GM19043 (cell line): ENCODE data around the gene SLC6A8.
"Not testable (repeated sequence)": the region's sequence is repeated elsewhere in the genome, so short reads cannot be mapped to it uniquely, and the experiment has no call there.

Source experiments
- ATAC-seq: cut with Tn5 transposase; IDR thresholded peaks from one replicate; pipeline ENCODE4 v1.9.1; 2021; ENCODE audit warnings: low read depth; ENCODE audit not compliant: unreplicated experiment

The SLC6A8 gene

DNA sequence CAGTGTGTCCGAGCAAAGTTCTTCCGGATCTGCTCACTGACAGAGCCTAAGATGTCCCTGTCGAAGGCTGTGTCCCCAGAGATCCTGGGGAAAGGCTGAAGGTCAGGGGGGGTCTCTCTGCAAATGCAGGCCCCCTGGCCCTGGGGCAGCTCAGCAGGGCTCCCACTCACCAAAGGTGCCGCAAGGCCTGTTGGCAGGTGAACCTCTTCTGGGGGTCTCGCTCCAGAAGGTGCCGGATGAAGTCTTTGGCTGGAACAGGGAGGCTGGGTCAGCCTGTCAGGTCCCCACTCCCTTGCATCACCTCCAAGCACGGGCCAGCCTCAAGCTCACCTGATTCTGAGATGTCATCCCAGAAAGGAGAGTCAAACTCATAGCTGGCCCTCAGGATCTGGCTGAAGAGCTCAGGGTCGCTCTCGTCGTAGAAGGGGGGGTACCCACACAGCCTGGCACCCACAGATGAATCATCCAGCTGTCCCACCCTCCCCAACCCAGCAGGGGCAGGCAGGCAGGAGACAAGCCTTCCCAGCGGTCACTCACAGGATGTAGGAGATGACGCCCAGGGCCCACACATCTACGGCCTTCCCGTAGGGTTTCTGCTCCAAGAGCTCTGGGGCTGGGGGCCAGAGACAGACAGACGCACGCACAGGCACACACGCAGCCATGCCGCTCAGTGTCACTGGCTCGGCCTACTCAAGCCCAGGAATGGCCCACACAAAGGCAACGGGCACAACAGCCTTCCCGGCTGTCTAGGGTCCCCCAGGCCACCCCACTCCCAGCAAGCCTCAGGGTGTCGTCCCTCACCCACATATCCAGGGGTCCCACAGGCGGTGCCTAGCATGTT lies 16.8 kb upstream of the SLC6A8 start:
- no peak for ATAC-seq

DNA sequence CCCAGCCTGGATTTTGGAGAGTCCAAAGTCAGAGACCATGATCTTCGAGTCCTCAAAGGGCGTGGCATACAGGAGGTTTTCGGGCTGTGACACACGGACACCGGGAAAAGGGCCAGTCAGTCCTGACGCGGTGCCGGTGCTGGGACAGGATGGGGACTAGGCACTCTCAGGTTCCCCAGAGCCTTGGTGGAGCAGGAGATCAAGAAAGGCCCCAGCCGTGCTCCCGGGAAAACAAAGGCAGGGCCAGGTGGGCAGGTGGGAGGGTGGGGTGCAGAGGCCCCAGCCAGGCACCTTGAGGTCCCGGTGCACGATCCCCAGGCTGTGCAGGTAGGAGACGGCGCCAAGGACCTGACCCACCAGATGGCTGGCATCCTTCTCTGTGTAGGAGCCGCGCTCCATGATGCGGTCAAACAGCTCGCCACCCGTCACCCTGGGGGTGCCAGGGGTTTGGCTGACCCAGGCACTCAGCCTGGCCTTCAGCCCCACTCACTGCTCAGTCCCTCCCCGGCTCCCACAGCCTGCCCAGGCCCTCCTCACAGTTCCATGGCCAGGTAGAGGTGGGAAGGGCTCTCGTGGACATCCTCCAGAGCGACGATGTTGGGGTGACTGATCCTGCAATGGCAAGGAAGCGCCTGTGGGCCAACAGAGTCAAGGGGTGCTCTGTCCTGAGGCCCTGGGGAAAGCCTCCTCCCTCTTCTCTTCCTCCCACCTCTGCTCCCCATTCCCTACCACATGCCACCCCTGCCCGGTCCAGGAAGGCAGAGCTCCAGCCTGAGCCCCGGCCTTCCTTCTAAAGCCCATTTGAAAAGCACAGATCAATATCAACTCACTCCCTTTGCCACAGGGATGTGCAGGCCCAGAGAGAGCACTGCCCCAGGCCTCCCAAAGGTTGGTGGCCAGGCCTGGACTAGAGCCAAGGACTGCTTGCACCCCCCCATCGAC lies 15.9 kb upstream of the SLC6A8 start:
- ATAC-seq = no peak

DNA sequence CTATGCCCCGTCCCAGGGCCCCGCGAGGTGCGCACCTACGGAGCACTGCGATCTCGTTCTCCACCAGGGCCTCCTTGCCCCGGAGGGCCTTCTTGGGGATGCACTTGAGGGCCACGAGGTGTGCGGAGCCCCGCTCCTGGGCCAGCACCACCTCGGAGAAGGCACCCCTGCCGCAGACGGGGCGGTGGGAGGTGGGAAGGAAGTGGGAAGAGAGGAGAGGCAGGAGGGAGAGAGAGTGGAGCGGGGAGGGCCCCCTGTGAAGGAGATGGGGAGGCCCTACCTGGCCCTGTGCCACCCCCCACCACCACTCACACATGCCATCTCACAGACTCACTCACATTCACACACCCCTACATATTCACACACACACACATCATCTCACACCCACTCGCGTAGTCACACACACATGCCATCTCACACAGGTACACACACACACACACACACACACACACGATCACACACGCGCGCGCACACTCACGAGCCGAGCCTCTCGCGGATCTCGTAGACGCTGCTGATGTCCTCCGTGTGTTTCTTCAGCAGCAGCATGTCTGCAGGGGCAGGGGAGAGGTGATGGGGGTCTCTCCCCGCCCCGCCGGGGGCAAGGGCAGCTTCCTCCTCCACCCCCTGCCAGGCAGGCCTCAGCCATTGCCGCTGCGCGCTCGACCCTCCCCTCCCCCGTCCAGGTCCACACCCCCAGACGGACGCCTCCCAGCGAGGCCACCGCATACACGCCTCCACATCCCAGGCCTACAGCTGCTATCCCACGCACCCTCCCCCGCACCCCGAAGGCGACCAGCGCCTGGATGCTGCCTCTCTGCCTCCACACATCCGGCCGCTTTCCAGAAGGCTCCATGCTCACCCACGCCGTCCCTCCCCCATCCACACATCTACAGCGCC lies 14.9 kb upstream of the SLC6A8 start:
- ATAC-seq = no peak

DNA sequence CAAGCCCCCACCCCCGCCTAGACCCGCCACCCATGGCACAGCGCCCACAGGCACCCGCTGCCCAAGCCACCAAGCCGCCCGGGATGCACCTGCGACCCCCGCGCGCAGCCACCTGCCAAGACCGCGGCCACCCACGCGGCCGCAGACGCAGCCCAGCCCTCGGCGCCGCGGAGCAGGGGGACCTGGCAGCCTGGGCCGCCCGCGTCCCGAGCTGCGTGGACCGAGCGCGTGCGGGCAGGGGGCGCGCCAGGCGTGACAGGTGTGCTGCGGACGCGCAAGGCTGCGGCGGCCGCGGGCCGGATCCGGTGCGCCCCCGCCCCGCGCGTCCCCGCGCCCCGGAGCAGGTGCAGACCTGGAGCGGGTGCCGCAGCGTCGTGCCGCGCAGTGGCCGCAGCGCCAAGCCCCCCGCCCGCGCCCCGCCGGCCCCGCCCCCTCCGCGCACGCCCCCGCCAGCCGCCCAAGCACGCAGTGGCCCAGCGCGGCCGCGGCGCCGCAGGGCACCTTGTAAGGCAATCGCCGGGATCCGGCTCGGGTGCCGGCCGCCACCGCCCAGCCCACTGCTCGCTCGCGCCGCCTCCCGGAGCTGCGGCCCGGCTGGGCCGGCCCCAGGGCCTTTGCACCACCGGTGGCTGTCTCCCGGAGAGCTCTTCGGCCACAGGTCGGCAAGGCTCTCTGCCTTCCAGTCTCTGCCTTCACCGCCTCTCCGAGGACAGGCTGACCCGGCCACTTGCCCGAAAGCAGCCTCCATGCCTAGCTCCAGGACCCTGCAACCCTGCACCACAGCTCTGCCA lies 14.1 kb upstream of the SLC6A8 start, which contains the start of gene PNCK:
Gene PNCK (minus strand): TSS at position 386 of the 791 bp plus-strand sequence. CDS start 737 bp downstream, outside the sequence.
- ATAC-seq = no peak

DNA sequence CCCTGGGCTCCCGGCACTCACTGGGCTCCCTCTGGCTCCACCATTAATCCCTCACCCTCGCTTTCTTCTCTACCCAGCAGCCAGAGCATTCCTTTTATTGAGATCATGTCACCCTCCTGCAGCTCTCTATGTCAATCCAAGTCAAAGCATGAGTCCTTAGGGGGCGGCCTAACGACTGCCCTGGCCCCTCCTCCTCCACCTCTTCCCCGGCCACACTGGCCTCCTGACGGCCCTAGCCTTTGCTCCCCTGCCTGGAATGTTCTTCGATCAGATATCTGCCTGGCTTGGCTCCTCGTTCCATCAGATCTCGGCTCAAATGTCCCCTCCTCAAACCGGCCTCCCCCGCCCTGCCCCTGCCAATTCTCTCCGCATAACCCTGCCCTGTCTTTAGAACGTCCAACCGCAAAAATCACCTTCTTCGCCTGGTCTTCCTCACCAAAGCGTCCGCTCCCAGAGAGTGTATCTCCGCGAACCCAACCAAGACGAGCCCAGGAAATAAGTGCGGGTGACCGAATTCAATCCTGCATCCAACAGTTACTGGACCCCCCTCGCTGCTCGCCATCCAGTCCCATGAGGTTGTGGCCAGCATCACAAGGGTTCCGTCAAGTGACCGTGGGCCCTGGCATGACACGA lies 13.4 kb upstream of the SLC6A8 start:
- no peak for ATAC-seq

DNA sequence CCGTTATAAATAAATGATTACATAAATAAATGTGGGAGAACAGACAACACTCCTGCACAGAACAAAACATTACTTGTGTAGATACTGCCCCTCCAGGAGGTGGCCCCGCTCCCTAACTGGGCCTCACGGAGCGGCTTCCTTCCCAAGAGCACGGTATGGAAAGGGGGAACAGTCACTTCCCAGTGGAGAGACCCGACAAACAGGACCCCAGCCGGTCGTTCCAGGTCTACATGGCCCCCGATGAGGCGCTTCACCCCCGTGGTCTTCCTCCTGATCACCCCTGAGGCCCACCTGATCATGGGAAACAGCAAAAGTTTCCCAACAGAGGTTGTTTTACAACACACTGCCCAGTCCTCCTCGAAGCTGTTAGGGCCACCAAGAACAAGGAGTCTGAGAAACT lies 6.6 kb upstream of the SLC6A8 start:
- ATAC-seq = no peak

DNA sequence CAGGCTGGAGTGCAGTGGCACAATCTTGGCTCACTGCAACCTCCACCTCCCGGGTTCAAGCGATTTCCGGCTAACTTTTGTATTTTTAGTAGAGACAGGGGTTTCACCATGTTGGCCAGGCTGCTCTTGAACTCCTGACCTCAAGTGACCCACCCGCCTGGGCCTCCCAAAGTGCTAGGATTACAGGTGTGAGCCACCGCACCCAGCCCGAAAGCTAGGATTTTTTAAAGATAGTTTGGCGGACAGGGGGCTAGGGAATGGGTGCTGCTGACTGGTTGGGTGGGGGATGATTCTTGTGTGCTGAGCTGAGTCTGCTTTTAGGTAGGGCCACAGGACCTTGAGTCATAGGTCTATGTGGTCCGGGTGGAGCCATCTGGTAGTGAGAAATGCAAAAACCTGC lies 4.2 kb upstream of the SLC6A8 start:
- ATAC-seq = not testable (repeated sequence)

DNA sequence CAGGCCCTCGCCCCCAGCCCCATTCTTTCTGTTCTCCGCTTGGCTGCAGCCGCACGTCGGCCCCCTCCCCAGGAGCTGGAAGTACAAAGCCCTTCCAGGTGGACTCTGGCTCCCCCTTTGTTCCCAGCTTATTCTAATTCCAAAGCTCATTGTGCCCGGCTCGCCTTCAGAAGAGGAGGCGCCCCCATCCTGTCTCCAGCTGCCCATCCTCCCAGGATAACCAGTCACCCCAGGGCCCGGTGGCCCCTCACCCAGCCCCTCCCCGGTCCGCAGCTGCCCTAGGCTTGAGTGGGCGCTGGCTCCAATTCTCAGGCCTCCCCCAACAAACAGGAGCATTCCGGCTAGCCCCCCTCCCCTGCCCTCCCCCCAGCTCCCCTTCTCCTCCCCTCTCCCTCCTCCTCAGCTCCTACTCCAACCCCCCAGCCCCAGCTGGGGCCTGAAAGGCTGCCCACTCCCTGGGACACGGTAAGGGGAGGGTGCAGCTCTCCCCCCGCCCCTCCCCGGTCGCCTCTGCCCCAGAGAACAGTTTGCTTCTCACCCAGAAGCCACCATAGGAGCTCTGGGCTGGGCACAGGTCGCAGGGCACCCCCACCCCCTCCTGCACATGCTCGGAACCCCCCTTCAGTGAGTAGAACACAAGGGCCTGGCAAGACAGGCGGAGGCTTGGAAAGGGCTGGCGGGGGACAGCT lies 3.1 kb upstream of the SLC6A8 start:
- ATAC-seq = no peak

DNA sequence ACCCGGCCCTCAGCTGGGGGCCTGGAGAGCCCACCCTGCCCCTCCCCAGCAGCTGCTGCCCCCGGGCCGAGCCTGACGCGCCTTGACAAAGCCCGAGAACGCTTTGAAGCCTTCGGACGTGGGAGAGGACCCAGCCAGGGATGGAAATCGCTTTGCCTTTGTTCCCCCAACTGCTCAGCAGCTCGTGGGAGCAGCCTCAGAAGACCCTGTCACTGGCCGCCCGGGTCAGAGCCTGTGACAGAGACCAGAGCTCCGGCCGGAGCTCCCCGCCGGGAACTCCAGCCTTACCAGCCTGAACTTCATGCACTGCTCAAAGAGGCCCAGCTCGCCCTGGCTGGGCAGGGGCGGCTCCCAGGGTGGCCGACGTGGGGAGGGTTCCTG lies 2.6 kb upstream of the SLC6A8 start:
- ATAC-seq = no peak

DNA sequence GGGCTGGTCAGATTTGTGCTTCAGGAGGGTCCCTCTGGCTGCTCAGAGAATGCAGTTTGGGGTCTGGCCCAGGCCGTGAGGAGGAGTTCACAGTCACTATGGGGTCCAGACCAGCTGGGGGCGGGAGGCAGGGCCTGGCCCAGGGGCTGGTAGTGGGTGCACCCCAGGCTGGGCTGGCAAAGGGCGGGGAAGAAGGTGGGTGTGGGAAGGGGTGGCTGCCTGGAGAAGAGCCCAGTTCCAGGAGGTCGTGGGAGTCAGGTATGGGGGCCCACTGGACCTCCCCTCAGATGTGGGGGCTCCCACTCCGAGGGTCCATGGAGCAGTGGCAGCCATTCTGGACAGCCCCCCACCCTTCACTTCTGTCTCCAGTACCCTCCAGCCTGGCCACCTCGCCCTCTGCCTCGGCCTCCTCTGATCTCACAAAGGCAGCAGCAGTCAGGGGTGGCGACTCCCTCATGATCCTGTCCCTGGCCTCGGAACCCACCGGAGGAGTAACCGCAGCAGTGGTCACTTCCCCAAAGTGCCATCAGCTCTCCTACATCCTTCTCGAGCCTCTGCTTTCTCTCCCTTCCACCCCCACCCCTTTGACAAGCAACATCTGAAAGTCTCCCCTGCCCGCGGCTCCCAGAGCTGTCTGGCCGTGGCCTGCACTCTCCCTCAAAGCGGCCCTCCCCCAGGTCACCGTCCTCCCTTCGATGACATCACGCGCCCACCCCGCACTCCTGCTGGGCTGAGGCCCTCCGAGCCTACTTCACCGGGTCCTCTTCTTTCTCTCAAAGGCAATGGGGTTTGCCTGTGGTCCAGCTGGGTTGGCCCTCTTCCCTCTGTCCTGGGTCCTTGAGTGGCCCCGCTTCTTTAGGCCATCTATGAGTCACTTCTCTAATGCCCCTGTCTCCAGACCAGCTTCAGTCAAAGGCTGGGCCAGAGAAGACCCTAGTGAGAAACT lies 1.7 kb upstream of the SLC6A8 start:
- no peak for ATAC-seq

DNA sequence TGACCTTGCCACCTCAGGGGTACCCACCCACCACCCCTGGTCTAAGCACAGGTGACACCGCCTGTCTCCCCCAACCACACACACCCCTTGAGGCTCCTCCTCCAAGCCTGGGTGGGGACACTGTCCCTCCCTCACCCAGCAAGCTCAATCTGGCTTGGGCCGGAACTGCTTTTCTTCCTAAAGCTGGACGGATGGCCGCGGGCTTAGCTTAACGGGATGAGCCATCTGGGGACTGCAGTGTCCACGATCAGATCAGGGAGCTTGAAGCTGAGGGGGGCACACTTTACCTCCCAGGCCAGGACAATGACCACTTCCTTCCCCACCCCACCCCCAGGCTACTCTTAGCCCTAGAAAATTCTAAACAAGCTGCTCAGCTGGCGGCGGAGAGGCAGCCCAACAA lies 1.0 kb upstream of the SLC6A8 start:
- no peak for ATAC-seq

DNA sequence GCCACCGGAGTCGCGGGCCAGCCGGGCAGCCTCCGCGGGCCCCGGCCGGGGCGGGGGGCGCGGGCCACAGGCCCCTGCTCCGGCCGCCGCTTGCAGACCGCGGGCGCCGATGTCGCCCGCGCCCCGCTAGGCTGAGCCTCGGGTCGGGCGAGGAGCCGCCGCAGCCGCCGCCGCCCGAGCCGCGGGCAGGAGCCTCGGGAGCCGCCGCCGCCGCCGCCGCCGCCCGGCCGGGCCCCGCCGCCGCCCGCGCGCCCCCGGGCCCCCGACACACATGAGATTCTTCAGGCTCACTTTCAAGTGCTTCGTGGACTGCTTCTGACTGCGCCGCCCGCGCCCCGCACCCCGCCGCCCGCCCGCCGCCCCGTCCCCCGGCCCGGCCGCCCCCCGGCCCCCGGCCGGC lies 345 bp downstream of the SLC6A8 start:
- no peak for ATAC-seq

DNA sequence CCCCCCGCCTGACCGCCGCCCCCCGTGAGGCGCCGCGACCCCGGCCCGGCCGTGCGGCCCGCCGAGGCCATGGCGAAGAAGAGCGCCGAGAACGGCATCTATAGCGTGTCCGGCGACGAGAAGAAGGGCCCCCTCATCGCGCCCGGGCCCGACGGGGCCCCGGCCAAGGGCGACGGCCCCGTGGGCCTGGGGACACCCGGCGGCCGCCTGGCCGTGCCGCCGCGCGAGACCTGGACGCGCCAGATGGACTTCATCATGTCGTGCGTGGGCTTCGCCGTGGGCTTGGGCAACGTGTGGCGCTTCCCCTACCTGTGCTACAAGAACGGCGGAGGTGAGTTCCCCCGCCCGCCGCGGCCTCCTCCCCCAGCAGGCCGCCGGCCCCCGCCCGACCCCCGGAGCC lies 780 bp downstream of the SLC6A8 start:
- no peak for ATAC-seq

DNA sequence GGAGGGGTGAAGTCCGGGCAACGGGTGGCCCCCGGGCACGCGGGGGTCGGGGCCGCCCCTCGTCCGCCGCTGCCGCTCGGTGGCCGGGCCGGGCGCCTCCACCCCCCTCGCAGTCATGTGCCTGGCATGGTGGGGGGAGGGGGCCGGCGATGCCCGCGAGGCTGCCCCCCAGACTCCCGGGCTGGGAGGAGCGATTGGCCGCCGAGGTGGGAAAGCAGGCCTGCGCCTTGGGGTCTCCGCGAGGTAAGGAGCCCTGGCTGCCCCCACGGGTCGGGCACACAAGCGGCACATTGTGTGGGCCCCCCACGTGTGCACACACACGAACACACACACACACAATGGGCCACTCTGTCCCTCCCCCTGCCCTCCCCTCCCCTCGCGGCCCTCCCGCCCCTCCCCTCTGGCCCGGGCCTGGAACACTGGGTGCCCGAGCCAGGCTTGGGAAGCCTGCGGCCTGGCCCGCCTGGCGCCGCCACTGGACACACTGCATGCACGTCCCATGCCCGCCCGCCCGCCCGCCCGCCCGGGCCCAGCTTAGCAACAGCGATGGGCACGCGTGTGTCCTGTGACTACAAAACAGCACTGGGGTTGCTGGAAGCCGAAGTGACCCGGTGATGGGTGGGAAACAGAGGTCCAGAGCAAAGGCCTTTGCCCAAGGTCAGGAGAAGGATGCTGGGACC lies 1.3 kb downstream of the SLC6A8 start:
- ATAC-seq = no peak

DNA sequence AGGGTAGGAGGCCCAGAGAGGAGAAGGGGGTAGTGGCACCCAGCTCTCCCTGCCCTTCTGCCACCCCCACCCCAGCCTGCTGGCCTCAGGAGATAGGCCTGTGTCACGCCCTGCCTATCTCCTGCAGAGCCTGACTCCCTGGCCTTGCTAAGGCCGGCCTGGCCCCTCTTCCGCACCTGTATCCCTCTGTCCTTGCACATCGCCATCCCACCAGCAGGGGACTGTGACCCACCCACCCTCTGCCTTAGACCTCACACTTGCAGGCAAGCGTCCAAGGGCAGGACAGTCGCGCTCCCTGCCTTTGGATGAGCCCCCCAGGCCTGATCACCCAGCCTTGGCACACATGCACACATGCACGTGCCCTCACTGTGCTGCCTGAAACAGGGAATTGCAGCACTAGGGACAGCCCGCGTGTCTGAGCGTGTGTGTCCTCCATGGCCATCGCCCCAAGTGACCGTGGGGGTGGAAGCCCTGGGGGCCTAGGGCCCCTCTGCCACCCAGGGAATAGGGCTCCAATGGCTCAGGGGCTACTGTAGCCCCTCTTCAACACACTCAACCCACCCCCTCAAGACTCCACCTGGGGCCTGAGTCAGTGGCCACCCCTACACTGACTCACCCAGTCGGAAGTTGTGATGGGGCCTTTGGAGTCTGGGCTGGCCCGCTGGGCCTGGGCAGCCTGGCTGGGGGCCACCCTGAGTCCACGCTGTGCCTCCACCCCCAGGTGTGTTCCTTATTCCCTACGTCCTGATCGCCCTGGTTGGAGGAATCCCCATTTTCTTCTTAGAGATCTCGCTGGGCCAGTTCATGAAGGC lies 2.1 kb downstream of the SLC6A8 start:
- ATAC-seq = no peak

DNA sequence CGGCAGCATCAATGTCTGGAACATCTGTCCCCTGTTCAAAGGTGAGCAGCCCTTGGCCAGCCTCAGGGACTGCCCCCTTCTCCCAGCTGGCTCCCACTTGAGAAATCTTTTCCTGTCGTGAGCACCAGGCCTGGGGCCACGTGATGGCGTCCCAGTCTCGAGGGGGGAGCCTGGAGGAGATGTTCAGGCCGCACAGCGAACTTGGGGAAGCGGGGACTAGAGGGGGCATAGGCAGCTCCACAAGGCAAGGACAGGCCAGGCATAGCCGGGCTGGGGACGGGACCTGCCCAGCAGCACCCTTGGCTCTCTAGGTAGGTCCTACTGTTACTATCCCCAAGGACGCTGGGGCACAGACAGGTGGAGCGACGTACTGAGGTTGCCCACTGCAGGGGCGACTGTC lies 2.7 kb downstream of the SLC6A8 start:
- ATAC-seq = no peak
